Measurements from ENCODE around the gene SLC22A6.

The SLC22A6 gene

DNA sequence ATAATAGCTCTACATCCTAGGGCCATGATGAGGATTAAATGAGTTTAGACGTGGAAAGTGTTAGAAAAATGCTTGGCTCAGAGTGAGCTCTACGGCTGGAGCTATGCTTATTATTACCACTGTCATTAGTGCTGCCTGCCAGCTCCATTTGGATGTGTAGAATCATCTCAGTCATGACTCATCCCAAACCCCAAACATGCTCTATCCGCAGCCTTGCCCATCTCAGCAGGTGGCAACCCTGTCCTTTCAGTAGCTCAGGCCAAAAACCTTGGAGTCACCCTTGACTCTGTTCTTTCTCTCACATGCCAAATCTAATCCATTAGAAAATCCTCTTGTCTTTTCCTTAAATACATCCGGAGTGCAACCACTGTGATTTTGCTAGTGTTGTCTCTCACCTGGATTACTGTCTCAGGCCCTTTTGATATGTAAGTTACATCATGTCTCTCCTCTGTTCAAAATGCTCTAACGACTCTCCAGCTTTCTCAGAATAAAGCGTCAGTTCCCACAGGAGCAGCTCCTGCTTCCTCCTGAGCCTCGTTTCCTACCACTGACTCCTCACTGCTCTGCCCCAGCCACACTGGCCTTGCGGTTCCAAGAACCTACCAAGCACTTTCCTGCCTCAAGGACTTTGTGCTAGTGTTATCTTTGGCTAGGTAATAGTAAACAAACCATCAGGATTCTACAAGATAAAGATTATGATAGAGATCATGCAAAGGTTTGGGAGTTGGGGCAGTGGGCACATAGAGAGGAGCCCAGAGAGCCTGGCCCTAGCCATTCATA, 53.1 kb downstream of the SLC22A6 start:
- H3K4me3 ChIP-seq (ENCODE audit: low read depth, low read length): no peak overlapping the region
- H2AFZ ChIP-seq (ENCODE audit: low read length, unreplicated experiment): no peak overlapping the region
- H3K79me2 ChIP-seq (ENCODE audit: control insufficient read depth, insufficient read depth, low read length, unreplicated experiment): no peaks in the 10 kb centered on the region
- H3K27me3 ChIP-seq (ENCODE audit: insufficient read depth, low read length): peaks cover 39% of the 10 kb centered on the region
- H3K4me1 ChIP-seq (ENCODE audit: control insufficient read depth, insufficient read depth, low read length, unreplicated experiment): no peaks in the 10 kb centered on the region
- H3K36me3 ChIP-seq (ENCODE audit: insufficient read depth, low read length): no peaks in the 10 kb centered on the region
- H3K27ac ChIP-seq (ENCODE audit: low read depth, low read length): no peak overlapping the region

DNA sequence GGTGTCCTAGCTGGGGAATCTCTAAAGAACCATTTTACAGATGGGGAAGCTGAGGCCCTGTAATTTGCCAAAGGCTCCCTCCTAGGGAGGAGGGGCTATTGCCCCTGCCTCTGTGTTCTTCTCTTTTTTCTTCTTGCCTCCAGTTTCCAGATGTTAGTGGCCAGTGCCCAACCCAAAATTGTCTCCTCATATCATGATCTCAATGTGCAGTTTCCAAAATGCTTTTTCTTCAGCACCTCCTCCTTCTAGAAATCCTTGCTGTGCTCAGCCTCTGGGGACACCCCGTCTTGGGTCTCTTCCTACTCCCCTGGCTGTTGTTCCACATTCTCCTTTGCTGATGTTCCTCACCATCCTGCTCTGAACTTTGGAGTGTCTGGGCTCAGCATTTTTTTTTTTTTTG, 54.1 kb downstream of the SLC22A6 start:
- H3K4me3 ChIP-seq (ENCODE audit: low read depth, low read length): no peak overlapping the region
- H3K36me3 ChIP-seq (ENCODE audit: insufficient read depth, low read length): no peaks in the 10 kb centered on the region
- H2AFZ ChIP-seq (ENCODE audit: low read length, unreplicated experiment): no peak overlapping the region
- H3K79me2 ChIP-seq (ENCODE audit: control insufficient read depth, insufficient read depth, low read length, unreplicated experiment): no peaks in the 10 kb centered on the region
- peaks cover 3% of the 10 kb centered on the region for H3K4me1 ChIP-seq (ENCODE audit: control insufficient read depth, insufficient read depth, low read length, unreplicated experiment)
- peaks cover 50% of the 10 kb centered on the region for H3K27me3 ChIP-seq (ENCODE audit: insufficient read depth, low read length)
- no peak overlapping the region for H3K27ac ChIP-seq (ENCODE audit: low read depth, low read length)

DNA sequence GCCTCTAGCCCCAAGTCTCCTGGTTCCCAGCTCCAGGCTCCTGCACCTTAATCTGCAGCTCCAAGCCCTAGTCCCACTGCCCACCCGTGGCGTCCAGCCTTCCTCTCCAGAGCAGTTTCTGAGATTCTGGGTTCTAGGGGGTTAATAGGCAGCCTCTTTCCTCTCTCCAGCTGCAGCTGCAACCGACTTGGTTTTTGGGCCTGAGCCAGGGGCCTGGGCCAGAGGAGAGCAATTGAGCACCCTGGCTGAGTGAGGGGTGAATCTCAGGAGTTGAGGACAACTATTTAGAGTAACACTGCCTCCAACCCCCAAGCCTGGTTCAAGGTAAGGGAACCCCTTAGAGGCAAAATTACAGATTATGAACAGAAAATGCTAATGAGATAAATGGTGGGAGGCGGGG, 54.6 kb downstream of the SLC22A6 start:
- Histone ChIP-seq H3K27me3 (ENCODE audit: insufficient read depth, low read length) (peaks cover 55% of the 10 kb centered on the region), H3K4me1 (ENCODE audit: control insufficient read depth, insufficient read depth, low read length, unreplicated experiment) (peaks cover 4% of the 10 kb centered on the region), H3K27ac (ENCODE audit: low read depth, low read length) (no peak overlapping the region), H2AFZ (ENCODE audit: low read length, unreplicated experiment) (no peak overlapping the region), H3K79me2 (ENCODE audit: control insufficient read depth, insufficient read depth, low read length, unreplicated experiment) (no peaks in the 10 kb centered on the region), H3K36me3 (ENCODE audit: insufficient read depth, low read length) (no peaks in the 10 kb centered on the region), H3K4me3 (ENCODE audit: low read depth, low read length) (no peak overlapping the region)

DNA sequence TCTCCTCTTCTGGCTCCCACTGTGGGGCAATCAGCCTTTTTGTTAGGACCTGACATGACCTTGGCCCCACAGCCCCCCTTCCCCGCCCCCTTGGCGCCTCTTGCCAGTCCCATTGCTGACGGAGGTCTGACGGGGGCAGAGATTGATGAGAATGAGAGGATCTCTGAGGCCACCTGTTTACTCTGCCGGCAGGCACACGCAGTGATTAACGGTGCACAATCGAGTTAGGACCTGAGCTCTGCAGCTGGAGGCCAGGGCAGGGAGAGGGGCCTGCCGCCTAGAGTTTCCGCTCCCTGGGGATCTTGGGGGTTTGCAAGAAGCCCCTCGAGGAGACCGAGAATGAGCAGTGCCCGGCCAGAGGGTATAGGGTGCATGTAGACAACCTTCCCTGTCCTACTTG, 56.8 kb downstream of the SLC22A6 start:
- Histone ChIP-seq H3K27me3 (ENCODE audit: insufficient read depth, low read length) (peaks cover 66% of the 10 kb centered on the region), H3K4me1 (ENCODE audit: control insufficient read depth, insufficient read depth, low read length, unreplicated experiment) (peaks cover 11% of the 10 kb centered on the region)

DNA sequence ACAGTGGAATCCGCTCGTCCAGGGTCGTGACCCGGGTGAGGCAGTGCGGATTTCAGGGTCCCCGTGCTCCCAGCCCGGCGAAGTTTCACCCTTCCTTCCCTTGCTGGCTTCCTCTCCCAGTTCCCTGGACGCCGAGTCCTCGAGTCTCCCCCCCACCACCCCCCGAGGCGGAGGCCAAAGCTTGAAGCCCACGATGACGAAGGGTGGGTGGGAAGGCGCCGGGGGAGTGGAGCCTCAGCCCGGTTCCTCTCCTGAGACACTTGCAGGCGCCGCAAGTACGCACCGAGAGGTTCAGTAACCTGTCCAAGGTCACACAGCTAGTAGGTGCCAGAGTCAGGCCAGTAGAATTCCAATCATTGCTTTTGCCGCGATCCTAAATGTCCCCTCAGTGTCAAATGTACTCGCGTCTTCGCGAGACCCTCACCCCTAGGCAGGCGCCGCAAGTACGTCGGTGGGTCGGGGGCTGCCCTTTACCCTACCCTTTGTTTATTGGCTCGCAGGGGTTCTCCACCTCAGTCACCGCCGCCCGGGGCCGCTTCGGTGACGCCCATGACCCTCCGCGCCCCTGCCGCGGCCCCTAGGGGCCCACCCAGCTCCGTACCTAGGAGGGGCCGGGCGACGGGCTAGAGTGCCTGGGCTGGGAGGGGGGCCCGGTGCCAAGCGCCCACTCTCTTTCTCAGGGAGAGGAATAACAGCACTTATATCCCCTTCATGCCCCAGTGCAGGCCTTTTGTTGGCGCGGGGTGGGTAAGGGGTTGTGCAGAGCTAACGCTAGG, 57.9 kb downstream of the SLC22A6 start:
- no peak overlapping the region for H3K4me3 ChIP-seq (ENCODE audit: low read depth, low read length)
- no peaks in the 10 kb centered on the region for H3K79me2 ChIP-seq (ENCODE audit: control insufficient read depth, insufficient read depth, low read length, unreplicated experiment)
- H3K27ac ChIP-seq (ENCODE audit: low read depth, low read length): no peak overlapping the region
- no peak overlapping the region for H2AFZ ChIP-seq (ENCODE audit: low read length, unreplicated experiment)
- peaks cover 15% of the 10 kb centered on the region for H3K4me1 ChIP-seq (ENCODE audit: control insufficient read depth, insufficient read depth, low read length, unreplicated experiment)
- H3K36me3 ChIP-seq (ENCODE audit: insufficient read depth, low read length): no peaks in the 10 kb centered on the region
- peaks cover 74% of the 10 kb centered on the region for H3K27me3 ChIP-seq (ENCODE audit: insufficient read depth, low read length)

More for the DNA sequence above, 56.8 kb downstream of the SLC22A6 start:
- Histone ChIP-seq H2AFZ (ENCODE audit: low read length, unreplicated experiment) (no peak overlapping the region), H3K36me3 (ENCODE audit: insufficient read depth, low read length) (no peaks in the 10 kb centered on the region), H3K79me2 (ENCODE audit: control insufficient read depth, insufficient read depth, low read length, unreplicated experiment) (no peaks in the 10 kb centered on the region), H3K4me3 (ENCODE audit: low read depth, low read length) (no peak overlapping the region), H3K27ac (ENCODE audit: low read depth, low read length) (no peak overlapping the region)

Measured in ACC112 (cell line).